HG02852 (cell line): Measurements from ENCODE around the gene IFT25.

ENCODE experiments used
- ATAC-seq: cut with Tn5 transposase; IDR thresholded peaks from one replicate; pipeline ENCODE4 v1.9.1; 2021; ENCODE audit warnings: mild to moderate bottlenecking, moderate library complexity; ENCODE audit not compliant: unreplicated experiment

IFT25 gene

DNA sequence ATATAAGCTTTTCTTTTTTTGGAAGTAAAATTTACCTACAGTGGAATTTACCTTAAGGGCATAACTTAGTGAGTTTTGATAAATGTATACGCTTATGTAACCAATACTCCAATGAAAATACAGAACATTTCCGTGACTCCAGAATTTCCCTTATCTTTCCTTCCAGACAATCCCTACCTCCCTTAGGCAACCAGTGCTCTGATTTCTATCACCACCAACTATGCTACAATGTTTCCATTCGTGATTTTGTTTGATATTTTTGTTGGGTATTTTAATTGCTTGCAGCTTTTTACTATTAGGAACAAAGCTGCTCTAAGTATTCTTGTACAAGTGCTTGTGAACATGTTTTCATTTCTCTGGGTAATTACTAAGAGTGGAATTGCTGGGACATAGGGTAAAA lies 14.6 kb downstream of the IFT25 start:
- no peak for ATAC-seq

DNA sequence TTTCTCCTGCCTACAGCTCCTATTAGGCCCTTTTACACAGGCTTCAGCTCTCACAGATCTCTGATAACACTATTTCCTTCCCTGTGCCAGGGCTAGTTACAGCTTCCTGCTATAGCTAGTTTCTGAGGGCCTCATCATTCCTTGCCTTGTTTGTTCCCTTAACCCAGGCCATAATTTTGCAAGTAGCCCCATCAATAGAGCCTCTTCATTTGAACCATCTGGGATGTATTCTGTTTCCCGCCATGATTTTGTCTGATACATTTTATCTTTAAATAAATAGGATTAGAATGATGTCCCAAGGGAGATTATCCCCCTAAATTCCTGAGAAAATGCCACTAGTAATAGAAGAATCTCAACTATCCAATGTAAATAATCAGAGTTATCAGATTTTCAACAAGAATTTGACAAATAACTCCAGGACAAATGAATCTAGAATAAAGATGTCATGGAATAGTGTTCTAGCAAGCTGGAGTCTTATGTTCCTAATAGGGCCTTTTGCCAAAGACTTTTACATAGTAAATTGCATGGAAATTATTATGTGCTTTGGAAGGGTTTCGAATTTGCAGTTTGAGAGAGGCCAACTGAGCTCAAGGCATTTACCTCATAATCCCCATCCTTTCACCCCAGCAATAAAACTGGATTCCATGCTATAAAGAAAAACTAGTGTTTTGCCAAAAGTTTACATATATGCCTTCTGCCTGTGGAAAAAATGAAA lies 16.1 kb downstream of the IFT25 start:
- ATAC-seq, result no peak

DNA sequence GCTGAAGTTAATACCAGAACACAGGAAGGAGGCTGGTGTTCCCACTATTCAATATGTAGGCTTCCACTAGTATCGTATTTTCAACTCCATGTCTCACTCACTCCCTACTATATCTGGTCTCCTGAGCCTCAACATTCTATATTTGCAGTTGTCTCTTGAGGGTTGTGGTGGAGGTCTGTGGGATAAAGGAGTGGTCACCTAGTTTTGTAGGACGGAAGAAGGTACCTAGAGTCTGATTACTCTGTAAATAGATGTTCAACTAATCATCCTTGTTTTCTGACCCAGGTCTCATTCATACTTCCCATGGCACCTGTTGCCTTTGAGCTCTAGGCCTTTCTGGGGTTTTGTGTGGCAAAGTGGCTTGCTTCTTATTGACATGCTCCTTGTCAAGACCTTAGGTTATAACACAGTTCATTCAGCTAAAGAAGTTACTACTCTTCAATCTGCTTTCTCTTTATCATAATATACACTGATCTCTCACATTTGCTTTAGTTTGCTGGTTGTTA lies 18.1 kb downstream of the IFT25 start:
- no peak for ATAC-seq

DNA sequence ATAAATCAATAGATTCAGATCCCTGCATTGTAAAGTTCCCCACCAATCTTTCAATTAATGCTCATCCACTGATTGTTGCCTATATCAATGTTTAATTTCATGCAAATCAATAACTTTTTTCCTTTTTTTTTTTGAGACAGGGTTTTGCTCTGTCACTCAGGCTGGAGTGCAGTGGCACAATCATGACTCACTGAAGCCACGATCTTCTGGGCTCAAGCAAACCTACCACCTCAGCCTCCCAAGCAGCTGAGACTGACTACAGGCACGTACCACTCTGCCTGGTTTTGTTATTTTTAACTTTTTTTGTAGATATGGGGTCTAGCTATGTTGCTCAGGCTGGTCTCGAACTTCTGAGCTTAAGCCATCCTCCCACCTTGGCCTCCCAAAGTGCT lies 25.8 kb downstream of the IFT25 start:
- ATAC-seq, result no peak

DNA sequence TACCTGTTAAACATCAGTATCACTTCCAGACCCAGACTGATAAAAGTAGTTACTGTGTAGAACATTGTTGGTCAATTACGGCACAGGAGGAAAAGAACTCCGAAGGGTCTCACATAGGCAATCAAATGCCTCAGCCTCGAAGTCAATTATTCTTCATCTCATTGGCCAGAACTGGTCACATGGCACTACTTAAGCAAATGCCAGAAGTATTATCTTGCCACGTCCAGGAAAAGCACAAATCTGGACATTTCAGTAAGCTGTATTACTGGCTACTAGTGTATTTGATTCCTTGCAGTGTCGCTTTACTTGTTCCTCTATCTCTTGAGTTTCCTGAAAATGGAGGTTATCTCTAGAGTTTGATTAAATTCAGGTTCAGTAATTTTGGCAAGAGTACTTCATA lies 27.2 kb downstream of the IFT25 start:
- ATAC-seq, result no peak

DNA sequence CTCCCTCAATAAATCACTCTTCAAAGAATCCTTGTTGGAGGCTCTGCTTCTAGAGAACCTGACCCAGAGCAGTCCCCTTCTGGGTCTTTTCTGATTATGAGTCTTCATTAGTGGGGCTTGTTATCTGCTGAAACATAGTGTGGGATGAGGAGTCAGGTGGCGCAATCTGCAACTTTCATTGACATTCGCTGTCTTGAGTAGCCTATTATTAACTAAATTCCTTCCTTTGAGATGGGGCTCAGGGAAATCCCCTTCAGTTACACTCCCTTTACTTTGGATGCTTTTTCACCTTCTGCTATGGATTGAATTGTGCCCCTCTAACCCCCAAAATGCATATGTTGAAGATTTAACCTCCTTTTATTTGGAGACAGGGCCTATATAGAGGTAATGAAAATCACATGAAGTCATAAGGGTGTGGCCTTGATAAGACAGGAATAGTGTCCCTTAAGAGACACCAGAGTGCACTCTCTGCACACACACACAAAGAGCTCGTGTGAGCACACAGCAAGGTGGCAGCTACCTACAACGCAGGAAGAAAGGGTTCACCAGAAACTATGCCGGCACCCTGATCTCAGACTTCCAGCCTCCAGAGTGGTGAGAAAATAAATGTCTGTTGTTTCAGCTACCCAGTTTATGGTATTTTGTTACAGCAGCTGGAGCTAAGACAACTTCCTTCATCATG lies 32.0 kb downstream of the IFT25 start:
- ATAC-seq, result no peak

DNA sequence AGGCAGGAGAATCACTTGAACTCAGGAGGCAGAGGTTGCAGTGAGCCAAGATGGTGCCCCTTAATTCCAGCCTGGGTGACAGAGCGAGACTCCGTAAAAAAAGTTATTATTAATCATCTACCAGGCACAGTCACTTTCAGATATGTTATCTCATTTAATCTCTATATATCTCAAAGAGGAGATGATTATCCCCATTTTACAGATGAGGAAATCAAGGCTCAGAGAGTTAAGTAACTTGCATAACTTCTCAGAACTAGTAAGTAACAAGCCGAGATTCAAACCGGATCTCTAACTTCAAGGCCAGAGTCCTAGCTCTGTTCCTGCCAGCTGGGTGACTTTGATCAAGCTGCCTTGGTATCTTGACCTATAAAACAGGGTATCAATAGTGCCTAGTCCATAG lies 34.1 kb downstream of the IFT25 start:
- ATAC-seq, result no peak

DNA sequence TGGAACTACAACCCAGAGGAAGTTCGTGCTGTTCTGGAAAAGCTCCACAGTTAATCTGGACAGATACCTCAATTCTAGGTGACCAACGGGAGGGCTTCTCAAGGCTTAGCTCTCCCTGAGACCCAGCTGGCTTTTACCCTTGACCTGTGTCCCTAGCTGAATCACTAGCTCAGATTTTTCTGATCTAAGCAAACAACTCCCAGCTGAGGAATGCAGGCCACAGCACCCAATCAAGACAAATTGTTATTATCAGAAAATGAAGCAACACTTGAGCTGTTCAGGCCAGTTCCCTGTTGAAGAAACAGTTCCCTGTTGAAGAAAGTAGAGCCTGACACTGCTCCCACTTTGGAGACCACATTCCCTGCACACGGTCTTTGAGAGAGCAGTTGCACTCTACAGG lies 35.6 kb downstream of the IFT25 start:
- ATAC-seq, result no peak

DNA sequence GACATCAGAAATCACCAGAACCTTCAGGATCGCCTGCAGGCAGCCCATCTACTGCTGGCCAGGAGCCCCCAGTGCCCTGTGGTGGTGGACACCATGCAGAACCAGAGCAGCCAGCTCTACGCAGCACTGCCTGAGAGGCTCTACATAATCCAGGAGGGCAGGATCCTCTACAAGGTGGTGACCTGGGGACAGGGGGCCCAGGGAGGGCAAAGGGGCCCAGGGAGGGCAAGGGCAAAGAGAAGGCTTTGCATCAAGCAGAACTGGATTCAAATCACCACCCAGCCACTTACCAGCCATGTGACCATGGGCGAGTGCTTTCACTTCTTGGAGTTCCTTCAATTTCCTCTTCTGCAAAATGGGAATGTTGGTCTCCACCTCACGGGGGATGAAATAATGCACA lies 39.4 kb downstream of the IFT25 start:
- ATAC-seq, result no peak

DNA sequence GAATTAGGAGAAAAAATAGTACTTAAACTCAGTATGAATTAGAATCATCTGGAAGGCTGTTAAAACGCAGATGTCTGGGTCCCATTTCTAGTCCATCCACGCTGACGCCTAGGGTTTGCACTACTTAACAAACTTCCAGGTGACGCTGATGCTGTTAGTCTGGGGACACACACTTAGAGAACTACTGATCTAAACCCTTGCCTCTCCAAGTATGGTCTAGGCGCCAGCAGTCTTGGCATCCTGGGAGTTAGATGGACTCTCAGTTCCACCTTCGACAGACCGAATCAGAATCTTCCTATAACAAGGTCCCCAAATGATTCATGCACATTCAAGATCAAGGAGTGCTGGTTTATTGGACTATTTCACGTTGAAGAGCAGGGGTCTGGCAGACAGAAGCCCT lies 40.0 kb downstream of the IFT25 start:
- ATAC-seq, result no peak

DNA sequence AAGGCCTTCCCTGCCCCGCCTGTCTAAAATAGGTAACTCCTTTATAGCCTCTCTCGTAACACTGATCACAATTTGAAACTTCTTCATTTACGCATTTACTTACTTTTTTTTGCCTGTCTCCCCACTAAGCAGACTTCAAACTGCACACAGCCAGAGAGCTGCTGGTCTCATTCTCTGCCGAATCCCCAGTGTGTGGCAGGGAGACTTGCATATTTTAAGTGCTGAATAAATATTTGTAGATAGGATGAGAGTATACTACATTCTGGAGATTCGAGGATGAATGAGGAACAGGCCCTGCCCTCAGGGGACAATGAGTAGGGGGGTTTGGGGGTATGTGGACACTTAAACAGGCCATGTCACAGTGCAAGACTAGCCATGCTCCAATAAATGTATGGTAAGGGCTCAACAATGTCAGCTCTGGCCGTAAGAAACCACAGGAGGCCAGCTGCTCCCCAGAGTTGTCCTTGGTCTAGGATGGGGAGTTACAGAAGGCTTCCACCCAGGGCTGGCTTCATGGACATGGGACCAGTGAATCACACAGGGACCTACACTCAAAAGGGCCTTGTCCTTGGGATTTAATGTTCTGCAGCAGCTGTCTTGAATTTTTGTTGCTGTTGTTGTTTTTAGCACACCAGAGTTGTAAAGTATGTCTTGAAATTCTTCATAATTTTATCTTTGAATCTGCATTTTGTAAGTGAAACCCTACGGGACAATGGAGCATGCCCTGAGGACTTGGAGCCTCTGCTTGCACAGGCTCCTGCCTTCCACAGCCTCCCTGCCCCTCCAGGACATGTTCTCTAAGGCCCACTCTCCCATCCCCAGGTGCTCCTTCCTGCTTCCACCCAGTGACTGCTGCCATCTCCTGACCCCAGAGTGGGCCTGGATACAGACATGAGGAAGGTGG lies 43.0 kb downstream of the IFT25 start:
- no peak for ATAC-seq

DNA sequence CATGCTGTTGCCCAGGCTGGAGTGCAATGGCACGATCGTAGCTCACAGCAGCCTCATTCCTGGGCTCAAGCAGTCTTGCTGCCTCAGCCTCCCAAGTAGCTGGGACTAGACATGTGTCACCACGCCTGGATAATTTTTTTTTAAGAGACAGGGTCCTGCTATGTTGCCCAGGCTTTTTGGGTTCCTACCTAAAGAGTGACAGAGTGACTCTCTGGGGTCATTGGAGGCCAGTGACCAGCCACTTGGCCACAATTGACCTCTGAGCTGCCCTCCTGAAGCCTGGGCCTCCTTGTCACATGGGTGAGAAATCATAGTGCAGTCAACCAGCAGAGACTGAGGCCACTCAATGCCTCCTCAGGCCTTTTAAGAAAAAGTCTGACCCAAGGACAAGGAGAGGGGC lies 45.8 kb downstream of the IFT25 start:
- ATAC-seq, result no peak

DNA sequence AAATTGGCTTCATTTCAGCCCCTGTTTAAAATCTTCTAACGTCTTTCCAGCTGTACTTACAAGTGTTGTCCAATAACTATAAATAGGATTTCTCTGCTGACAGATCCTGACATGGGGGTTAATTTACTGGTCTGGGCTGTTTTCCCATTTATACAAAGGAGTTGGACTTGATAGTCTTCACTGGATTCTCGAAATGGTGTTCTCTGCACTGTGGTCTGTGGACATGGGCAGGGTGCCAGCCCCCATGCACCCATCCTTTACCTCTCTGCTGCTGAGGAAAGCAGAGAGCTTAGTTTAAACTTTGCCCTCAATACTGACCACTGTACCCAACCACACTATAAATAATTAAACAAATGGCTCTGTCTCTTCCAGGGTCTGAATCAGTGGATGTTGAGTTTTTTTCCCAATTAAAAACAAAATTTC lies 46.3 kb downstream of the IFT25 start:
- ATAC-seq, result no peak

DNA sequence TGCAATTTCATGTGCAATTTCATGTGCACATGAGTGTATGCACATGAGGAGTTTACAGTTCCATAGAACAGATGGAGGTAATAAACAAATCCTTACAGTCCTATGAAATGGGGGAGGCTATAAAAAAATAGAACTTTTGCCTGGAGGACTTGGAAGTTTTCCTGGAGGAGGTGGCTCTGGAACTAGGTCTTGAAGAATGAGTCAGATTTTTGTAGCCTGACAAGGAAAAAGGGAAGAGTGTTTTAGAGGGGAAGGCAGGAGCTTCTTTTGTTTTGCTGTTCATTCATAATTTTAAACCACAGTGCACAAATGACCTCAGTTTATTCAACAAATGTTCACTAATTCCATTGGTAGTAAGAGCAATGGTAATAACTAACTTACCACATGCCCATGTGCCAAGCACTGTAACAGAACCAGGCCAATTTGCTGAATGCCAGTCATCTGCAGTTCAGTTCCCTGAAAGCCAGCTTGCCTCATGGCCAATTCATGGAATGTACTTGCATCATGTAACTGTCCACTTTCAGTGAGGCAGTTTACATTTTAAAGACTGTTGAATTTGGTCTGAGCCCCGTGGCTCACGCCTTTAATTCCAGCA lies 48.8 kb downstream of the IFT25 start:
- ATAC-seq, result no peak

DNA sequence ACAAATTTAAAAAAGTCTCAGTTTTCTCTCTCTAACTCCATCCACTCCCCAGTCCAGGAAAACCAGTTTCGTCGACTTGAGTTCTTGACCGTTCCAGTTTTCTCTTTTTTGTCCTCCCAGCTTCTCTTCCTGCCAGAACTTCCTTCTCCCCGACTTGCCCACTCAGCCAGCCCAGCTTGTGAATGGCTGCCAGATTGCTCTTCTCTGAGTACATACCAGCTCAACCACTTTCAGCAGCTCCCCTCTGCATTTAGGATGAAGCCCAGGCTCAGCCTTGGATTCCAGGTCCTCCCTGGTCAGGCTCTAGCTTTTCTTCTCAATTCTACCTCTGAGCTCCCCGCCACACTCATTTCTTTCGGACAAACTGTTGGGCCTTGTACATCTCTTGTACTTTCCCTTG lies 50.1 kb downstream of the IFT25 start:
- no peak for ATAC-seq

DNA sequence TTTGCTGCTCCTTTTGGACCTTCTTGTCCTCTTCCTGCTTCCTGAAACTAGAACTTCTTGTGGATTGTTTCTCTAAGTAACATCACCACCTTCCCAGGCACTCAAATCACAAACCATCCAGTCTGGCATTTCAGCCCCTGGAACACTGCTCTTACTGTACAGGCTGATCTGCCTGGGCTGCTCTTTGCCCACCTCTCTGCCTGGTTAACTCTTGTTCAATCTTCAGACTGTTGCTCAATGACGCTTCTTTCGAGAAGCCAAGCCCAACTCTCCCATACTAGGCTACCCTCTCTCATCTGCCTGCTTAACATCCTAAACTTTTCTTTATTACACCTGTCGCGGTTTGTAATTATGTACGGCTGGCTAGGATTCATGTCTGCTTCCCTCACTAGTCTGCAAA lies 50.9 kb downstream of the IFT25 start:
- ATAC-seq, result no peak

DNA sequence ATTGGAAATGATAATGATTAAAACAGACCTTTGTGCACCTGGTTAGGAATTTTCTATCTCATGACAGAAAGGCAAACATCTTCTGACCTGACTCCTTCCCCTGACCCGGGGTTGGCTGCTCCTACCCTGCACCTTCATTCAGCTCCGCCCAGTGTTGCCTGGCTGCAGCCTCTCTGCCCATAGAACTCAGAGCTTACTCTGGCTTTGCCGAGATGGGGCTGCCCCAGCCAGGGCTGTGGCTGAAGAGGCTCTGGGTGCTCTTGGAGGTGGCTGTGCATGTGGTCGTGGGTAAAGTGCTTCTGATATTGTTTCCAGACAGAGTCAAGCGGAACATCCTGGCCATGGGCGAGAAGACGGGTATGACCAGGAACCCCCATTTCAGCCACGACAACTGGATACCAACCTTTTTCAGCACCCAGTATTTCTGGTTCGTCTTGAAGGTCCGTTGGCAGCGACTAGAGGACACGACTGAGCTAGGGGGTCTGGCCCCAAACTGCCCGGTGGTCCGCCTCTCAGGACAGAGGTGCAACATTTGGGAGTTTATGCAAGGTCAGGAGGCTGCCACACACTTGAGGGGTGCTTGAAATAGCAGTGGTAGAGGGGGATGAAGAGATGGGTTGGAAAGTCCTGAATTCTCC lies 51.4 kb downstream of the IFT25 start, which contains the start of gene DIO1:
Gene DIO1 (plus strand): TSS at position 189 of the 638 bp plus-strand sequence. CDS start 24 bp downstream, at position 213.
- ATAC-seq, result no peak

DNA sequence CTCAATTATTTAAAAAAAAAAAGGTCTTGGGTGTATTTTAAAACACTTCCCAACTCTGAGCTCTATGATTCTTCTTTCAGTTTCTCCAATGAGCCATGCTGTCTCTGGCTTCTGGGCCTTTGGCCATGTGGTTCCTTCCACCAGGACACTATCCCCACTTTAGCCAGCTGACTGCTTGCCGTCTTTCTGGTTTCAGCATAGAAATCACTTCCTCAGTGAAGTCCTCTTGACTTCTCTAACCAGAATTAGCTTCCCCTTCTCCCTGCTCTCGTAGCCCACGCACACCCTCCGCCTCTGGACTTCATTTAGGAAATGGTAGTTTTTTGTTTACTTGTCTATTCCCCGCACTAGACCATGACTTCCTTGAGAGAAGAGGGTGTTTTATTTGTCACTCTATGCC lies 52.6 kb downstream of the IFT25 start:
- ATAC-seq, result no peak

DNA sequence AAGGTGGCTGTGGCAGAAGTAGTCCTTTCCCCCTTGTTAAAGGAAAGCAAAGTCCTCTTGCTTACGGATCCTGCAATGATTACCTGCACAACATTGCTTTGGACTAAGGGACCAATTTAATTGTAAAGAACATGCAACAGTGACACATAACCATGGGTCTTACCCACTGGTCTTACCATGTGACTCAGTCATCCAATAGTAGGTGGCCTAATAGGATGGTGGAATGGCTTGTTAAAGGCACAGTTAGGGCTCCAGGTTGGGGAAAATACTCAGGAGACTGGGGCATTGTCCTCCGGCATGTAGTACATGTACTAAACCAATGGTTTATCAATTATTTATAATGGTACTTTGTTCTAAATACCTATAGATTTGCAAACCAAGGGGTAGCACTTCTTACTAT lies 53.8 kb downstream of the IFT25 start:
- ATAC-seq, result no peak

DNA sequence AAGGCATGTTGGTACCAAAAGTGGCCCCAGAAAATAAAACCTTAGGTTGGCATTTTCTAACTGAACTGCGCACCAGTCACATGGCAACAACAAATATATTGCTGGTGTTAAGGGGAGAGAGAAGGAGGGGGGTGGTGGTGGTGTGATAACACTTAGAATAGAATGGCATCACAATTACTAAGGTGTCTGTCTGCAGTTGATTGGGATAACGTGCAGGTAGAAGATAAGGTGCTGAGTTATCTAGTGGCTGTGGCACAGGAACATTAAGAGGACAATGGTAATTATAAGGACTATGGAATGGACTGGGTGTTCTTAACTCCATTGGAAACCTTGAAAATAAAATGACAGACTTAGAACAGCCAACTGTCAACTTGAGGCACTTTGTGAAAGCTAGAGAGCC lies 54.5 kb downstream of the IFT25 start:
- ATAC-seq, result no peak

DNA sequence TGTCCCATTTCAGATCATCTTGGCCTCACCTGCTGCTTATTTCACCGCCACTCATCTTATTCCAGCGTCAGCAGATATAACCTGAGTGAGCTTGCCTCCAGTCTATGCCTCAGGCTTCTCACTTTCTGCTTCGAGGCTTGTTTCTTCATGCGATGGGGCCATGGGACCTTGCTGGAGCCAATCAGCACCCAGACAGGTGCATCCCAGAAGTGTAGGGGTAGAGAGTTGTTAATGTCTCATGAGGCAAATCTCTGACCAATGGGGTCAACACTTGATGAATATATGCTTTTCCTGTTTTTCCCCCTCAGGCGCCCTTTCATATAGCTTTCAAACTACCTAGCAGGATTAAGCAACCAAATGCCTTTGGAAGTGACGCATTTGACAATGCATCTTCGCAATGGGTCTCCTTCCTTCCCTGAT lies 55.0 kb downstream of the IFT25 start:
- ATAC-seq, result no peak
